Stimulated activated CD8-positive, alpha-beta memory T cell treated with anti-CD3 and anti-CD28 coated beads, Interleukin-2, amount 100 ng/mL, for 1 hour (primary cell): Measurements from ENCODE around the gene CTXND1.
"Not testable (repeated sequence)": the region's sequence is repeated elsewhere in the genome, so short reads cannot be mapped to it uniquely, and the experiment has no call there.

ENCODE experiments used
- DNase-seq, 2 donors: peaks; one replicate each; pipeline ENCODE4 v3.0.0-alpha.2; 2020; ENCODE audit warnings: low read depth in 2 of 2

Gene CTXND1

GRCh38 chr15:80160570-80161156, 91.3 kb downstream of the CTXND1 start:
- no peak for DNase-seq

GRCh38 chr15:80159811-80160569, 92.0 kb downstream of the CTXND1 start:
- no peak for DNase-seq

- no peak for DNase-seq
Measured at GRCh38 chr15:80159301-80159700, 92.7 kb downstream of the CTXND1 start.

GRCh38 chr15:80157215-80157614, 94.8 kb downstream of the CTXND1 start:
- no peak for DNase-seq

- no peak for DNase-seq
Measured at GRCh38 chr15:80156176-80156720, 95.8 kb downstream of the CTXND1 start.

GRCh38 chr15:80155378-80156175, 96.4 kb downstream of the CTXND1 start:
- DNase-seq = not testable (repeated sequence)

- no peak for DNase-seq
Measured at GRCh38 chr15:80155001-80155377, 97.0 kb downstream of the CTXND1 start.

- DNase-seq = no peak
Measured at GRCh38 chr15:80154336-80154735, 97.7 kb downstream of the CTXND1 start.

GRCh38 chr15:80153900-80154299, 98.1 kb downstream of the CTXND1 start:
- no peak for DNase-seq

GRCh38 chr15:80152896-80153876, 98.8 kb downstream of the CTXND1 start, which contains the start of gene FAH:
Gene FAH (plus strand): TSS chr15:80152999. CDS start chr15:80153055, 56 bp downstream.
- DNase-seq = no peak

GRCh38 chr15:80152180-80152895, 99.7 kb downstream of the CTXND1 start:
- peak; percentile 70 to 77 for DNase-seq

- no peak for DNase-seq
Measured at GRCh38 chr15:80151576-80151975, 100.4 kb downstream of the CTXND1 start.

GRCh38 chr15:80151148-80151547, 100.9 kb downstream of the CTXND1 start:
- no peak for DNase-seq
